Muscle of leg (tissue), 11 donors: ENCODE data around the gene LGALS7. TPM values are rescaled to one million over a fixed set of nuclear protein-coding genes. Genes with fewer than 3 reads are reported as not detected.

Experiments used
- DNase-seq: peaks from one replicate; pipeline ENCODE4 v3.0.0; 2013
- H3K27ac ChIP-seq: one replicate; pipeline ENCODE4 v1.5.1; 2013; ENCODE audit warnings: mild to moderate bottlenecking, low read length, control low read depth
- H3K27me3 ChIP-seq: one replicate; pipeline ENCODE4 v1.6.1; 2013; ENCODE audit warnings: low read length; ENCODE audit not compliant: control insufficient read depth, insufficient read depth
- H3K36me3 ChIP-seq: one replicate; pipeline ENCODE4 v1.6.1; 2013; ENCODE audit warnings: low read length; ENCODE audit not compliant: control insufficient read depth, insufficient read depth
- H3K4me1 ChIP-seq: one replicate; pipeline ENCODE4 v1.6.1; 2013; ENCODE audit warnings: low read length; ENCODE audit not compliant: control insufficient read depth, insufficient read depth
- H3K4me3 ChIP-seq: one replicate; pipeline ENCODE4 v1.5.1; 2013; ENCODE audit warnings: low read length, control low read depth
- H3K9me3 ChIP-seq: replicated peaks from 2 replicates; pipeline ENCODE4 v1.6.1; 2013; ENCODE audit warnings: low read depth, low read length; ENCODE audit not compliant: control insufficient read depth
- WGBS: methylation state at CpG from one replicate; pipeline ENCODE4 v1.1.5; 2013; ENCODE audit warnings: missing lambda C conversion rate; ENCODE audit not compliant: insufficient coverage; 5-methylcytosine and 5-hydroxymethylcytosine counted together
- polyA plus RNA-seq, 8 donors: library from polyadenylated mRNA; unstranded; fragments of 120-200 nt; gene quantifications; one replicate each; pipeline versions ENCODE4 v1.2.1 to v1.2.3, GENCODE V29; 2013; ENCODE audit warnings: inconsistent platforms in 1 of 8, low replicate concordance in 1 of 8; ENCODE audit not compliant: insufficient read length in 8 of 8, insufficient read depth in 1 of 8
- total RNA-seq: library from RNA; stranded (reverse); fragments of 120-200 nt; gene quantifications from one replicate; pipeline ENCODE4 v1.2.4, GENCODE V29; 2013

Gene LGALS7
- total and polyA plus RNA-seq, 9 donors = 0.22 to 1.1 (median 0.84) TPM; not detected in 3

GRCh38 chr19:38726761-38727301 lies 46.5 kb downstream of the LGALS7 start:
- Histone ChIP-seq H3K27me3 (no peaks in the 10 kb centered on the region), H3K4me1 (peaks cover 23% of the 10 kb centered on the region), H3K27ac (no peak overlapping the region), H3K4me3 (no peak overlapping the region), H3K9me3 (no peaks in the 10 kb centered on the region), H3K36me3 (peaks cover 96% of the 10 kb centered on the region)
- DNase-seq = no peak
- 88% methylated on average over 29 of the region's 30 CpGs for WGBS

- Histone ChIP-seq H3K4me3 (no peak overlapping the region), H3K4me1 (peaks cover 28% of the 10 kb centered on the region), H3K27me3 (no peaks in the 10 kb centered on the region), H3K27ac (no peak overlapping the region), H3K9me3 (no peaks in the 10 kb centered on the region), H3K36me3 (peaks cover 96% of the 10 kb centered on the region)
- 90% methylated on average over 6 of the region's 6 CpGs for WGBS
- DNase-seq = no peak
Measured at GRCh38 chr19:38726284-38726673, 47.0 kb downstream of the LGALS7 start.

GRCh38 chr19:38725469-38726283 lies 47.6 kb downstream of the LGALS7 start:
- DNase-seq = no peak
- peaks cover 34% of the 10 kb centered on the region for H3K4me1 ChIP-seq
- WGBS = 93% methylated on average over 17 of the region's 21 CpGs
- H3K27me3 ChIP-seq = no peaks in the 10 kb centered on the region
- no peaks in the 10 kb centered on the region for H3K9me3 ChIP-seq
- H3K4me3 ChIP-seq = no peak overlapping the region
- H3K27ac ChIP-seq = no peak overlapping the region
- peaks cover 96% of the 10 kb centered on the region for H3K36me3 ChIP-seq

- H3K36me3 ChIP-seq = peaks cover 99% of the 10 kb centered on the region
- H3K4me3 ChIP-seq = no peak overlapping the region
- H3K9me3 ChIP-seq = no peaks in the 10 kb centered on the region
- WGBS = 88% methylated on average over 32 of the region's 42 CpGs
- no peaks in the 10 kb centered on the region for H3K27me3 ChIP-seq
- H3K4me1 ChIP-seq = peaks cover 49% of the 10 kb centered on the region
- no peak for DNase-seq
- H3K27ac ChIP-seq = no peak overlapping the region
Measured at GRCh38 chr19:38723990-38724854, 49.1 kb downstream of the LGALS7 start.

GRCh38 chr19:38723606-38723965 lies 49.7 kb downstream of the LGALS7 start:
- Histone ChIP-seq H3K4me1 (peaks cover 55% of the 10 kb centered on the region), H3K27me3 (no peaks in the 10 kb centered on the region)

GRCh38 chr19:38722947-38723605 lies 50.2 kb downstream of the LGALS7 start:
- H3K4me1 ChIP-seq = peaks cover 56% of the 10 kb centered on the region
- H3K36me3 ChIP-seq = peaks cover 99% of the 10 kb centered on the region
- H3K27ac ChIP-seq = peak overlapping the region; percentile 96

More at GRCh38 chr19:38723606-38723965, 49.7 kb downstream of the LGALS7 start:
- Histone ChIP-seq H3K9me3 (no peaks in the 10 kb centered on the region), H3K4me3 (no peak overlapping the region), H3K36me3 (peaks cover 98% of the 10 kb centered on the region), H3K27ac (no peak overlapping the region)
- DNase-seq = no peak
- 0% methylated on average over 1 of the region's 11 CpGs for WGBS

GRCh38 chr19:38721979-38722773 lies 51.1 kb downstream of the LGALS7 start:
- DNase-seq = peak; percentile 86
- peaks cover 52% of the 10 kb centered on the region for H3K4me1 ChIP-seq
- 51% methylated on average over 11 of the region's 17 CpGs for WGBS

More at GRCh38 chr19:38722947-38723605, 50.2 kb downstream of the LGALS7 start:
- Histone ChIP-seq H3K27me3 (no peaks in the 10 kb centered on the region), H3K9me3 (no peaks in the 10 kb centered on the region), H3K4me3 (no peak overlapping the region)
- no peak for DNase-seq
- 68% methylated on average over 2 of the region's 10 CpGs for WGBS

GRCh38 chr19:38721496-38721895 lies 51.8 kb downstream of the LGALS7 start:
- H3K27ac ChIP-seq = peak overlapping the region; percentile 96
- H3K27me3 ChIP-seq = no peaks in the 10 kb centered on the region
- no peaks in the 10 kb centered on the region for H3K9me3 ChIP-seq
- H3K4me1 ChIP-seq = peaks cover 52% of the 10 kb centered on the region
- 84% methylated on average over 18 of the region's 20 CpGs for WGBS
- H3K36me3 ChIP-seq = peaks cover 99% of the 10 kb centered on the region
- DNase-seq = no peak
- H3K4me3 ChIP-seq = no peak overlapping the region

More at GRCh38 chr19:38721979-38722773, 51.1 kb downstream of the LGALS7 start:
- Histone ChIP-seq H3K9me3 (no peaks in the 10 kb centered on the region), H3K27ac (peak overlapping the region; percentile 96), H3K36me3 (peaks cover 99% of the 10 kb centered on the region), H3K27me3 (no peaks in the 10 kb centered on the region), H3K4me3 (no peak overlapping the region)
